Measurements from ENCODE around the gene EI24. TPM values are rescaled to one million over a fixed set of nuclear protein-coding genes. Genes with fewer than 3 reads are reported as not detected.

The EI24 gene
- total and polyA plus RNA-seq, 9 of the 15 experiments (the other 6 are each of a cell fraction or from before 2014, with no cell fraction given): 50.4 to 260 (median 168) TPM

DNA sequence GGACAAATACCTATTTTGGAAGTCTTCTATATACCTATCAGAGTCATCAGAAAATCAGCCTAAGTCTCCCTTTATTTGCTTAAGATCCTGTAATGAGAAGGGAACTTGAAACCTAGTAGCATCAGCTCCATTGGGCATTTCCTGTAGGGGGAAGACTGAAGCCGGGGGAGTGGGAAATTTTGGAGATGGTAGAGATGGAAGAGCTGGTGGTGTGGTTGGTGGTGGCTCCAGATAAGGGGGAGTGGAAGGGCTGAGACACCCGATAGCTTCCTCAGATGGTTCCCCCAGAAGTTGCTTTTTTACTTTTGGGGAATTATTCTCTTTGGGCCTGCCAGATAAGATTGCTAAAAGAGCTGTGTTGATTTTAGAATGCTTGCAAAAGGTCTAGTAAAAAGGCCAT, 16.4 kb upstream of the EI24 start (continued):
- TF ChIP-seq THRA (IDR thresholded peaks at IDR 0.05): no peak
- TF ChIP-seq ZMIZ1 (IDR thresholded peaks at IDR 0.05; ENCODE audit: low read depth in 2 of 2, low read length in 2 of 2): peak in 1 of 2 experiments; percentile 97; a peak in 2 of 4 replicates
- TF ChIP-seq GABPB2 (CRISPR knock-in tag; conservative IDR thresholded peaks at IDR 0.05): no peak
- no peak for TF ChIP-seq NR3C1 (CRISPR knock-in tag; IDR thresholded peaks at IDR 0.05)
- TF ChIP-seq, protein P1, sequence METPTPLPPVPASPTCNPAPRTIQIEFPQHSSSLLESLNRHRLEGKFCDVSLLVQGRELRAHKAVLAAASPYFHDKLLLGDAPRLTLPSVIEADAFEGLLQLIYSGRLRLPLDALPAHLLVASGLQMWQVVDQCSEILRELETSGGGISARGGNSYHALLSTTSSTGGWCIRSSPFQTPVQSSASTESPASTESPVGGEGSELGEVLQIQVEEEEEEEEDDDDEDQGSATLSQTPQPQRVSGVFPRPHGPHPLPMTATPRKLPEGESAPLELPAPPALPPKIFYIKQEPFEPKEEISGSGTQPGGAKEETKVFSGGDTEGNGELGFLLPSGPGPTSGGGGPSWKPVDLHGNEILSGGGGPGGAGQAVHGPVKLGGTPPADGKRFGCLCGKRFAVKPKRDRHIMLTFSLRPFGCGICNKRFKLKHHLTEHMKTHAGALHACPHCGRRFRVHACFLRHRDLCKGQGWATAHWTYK (CRISPR knock-in tag; IDR thresholded peaks at IDR 0.05): 0 out of 2 replicates have a peak, but pooled peaks have one; percentile 41
- TF ChIP-seq ZFP30 (CRISPR knock-in tag; IDR thresholded peaks at IDR 0.05; ENCODE audit: borderline replicate concordance): no peak
- TF ChIP-seq SMAD2 (IDR thresholded peaks at IDR 0.05; ENCODE audit: low read depth, low read length): no peak
- no peak for TF ChIP-seq RB1 (IDR thresholded peaks at IDR 0.05; ENCODE audit: low read depth)
- peak; percentile 50 for TF ChIP-seq TFAP4 (CRISPR knock-in tag; IDR thresholded peaks at IDR 0.05; ENCODE audit: borderline replicate concordance)
- no peak for TF ChIP-seq PHF20 (IDR thresholded peaks at IDR 0.05; ENCODE audit: partially characterized antibody)
- TF ChIP-seq HNRNPUL1 (IDR thresholded peaks at IDR 0.05; ENCODE audit: low read length): no peak
- TF ChIP-seq, protein P2, sequence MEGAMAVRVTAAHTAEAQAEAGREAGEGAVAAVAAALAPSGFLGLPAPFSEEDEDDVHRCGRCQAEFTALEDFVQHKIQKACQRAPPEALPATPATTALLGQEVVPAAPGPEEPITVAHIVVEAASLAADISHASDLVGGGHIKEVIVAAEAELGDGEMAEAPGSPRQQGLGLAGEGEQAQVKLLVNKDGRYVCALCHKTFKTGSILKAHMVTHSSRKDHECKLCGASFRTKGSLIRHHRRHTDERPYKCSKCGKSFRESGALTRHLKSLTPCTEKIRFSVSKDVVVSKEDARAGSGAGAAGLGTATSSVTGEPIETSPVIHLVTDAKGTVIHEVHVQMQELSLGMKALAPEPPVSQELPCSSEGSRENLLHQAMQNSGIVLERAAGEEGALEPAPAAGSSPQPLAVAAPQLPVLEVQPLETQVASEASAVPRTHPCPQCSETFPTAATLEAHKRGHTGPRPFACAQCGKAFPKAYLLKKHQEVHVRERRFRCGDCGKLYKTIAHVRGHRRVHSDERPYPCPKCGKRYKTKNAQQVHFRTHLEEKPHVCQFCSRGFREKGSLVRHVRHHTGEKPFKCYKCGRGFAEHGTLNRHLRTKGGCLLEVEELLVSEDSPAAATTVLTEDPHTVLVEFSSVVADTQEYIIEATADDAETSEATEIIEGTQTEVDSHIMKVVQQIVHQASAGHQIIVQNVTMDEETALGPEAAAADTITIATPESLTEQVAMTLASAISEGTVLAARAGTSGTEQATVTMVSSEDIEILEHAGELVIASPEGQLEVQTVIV (CRISPR knock-in tag; IDR thresholded peaks at IDR 0.05; ENCODE audit: borderline replicate concordance): no peak
- TF ChIP-seq SAFB (IDR thresholded peaks at IDR 0.05; ENCODE audit: borderline replicate concordance, low read depth, low read length): no peak
- TF ChIP-seq CC2D1A (IDR thresholded peaks at IDR 0.05): peak; percentile 99
- TF ChIP-seq, protein P3, sequence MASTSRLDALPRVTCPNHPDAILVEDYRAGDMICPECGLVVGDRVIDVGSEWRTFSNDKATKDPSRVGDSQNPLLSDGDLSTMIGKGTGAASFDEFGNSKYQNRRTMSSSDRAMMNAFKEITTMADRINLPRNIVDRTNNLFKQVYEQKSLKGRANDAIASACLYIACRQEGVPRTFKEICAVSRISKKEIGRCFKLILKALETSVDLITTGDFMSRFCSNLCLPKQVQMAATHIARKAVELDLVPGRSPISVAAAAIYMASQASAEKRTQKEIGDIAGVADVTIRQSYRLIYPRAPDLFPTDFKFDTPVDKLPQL (IDR thresholded peaks at IDR 0.05; ENCODE audit: extremely low read depth, insufficient read length): no peak
- TF ChIP-seq, protein P4, sequence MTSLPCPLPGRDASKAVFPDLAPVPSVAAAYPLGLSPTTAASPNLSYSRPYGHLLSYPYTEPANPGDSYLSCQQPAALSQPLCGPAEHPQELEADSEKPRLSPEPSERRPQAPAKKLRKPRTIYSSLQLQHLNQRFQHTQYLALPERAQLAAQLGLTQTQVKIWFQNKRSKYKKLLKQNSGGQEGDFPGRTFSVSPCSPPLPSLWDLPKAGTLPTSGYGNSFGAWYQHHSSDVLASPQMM (CRISPR knock-in tag; IDR thresholded peaks at IDR 0.05): no peak
- TF ChIP-seq ZNF507 (tag; conservative IDR thresholded peaks at IDR 0.05): no peak
- TF ChIP-seq MCM3 (IDR thresholded peaks at IDR 0.05): no peak
- peak; percentile 87 for TF ChIP-seq EGR1 (conservative IDR thresholded peaks at IDR 0.05)
